Coronary artery (tissue), 2 donors: ENCODE results near the gene ZSWIM1.
"Not testable (repeated sequence)": the region's sequence is repeated elsewhere in the genome, so short reads cannot be mapped to it uniquely, and the experiment has no call there.

Experiments used
- DNase-seq: peaks from one replicate; pipeline ENCODE4 v3.0.0-alpha.2; 2017; ENCODE audit warnings: low spot score
- H3K27ac ChIP-seq, 2 donors: fragments of 200-600 bp; sonication (generic); one replicate each; pipeline ENCODE4 v1.5.1; 2016 to 2019
- H3K4me3 ChIP-seq: fragments of 200-600 bp; sonication (generic); 2 replicates; pipeline ENCODE4 v1.5.1; 2016; ENCODE audit warnings: mild to moderate bottlenecking, moderate library complexity
- CTCF ChIP-seq: fragments of 200-600 bp; sonication (generic); IDR thresholded peaks from one replicate; pipeline ENCODE4 v1.5.1; 2019; ENCODE audit warnings: antibody characterized with exemption

ZSWIM1 gene

GRCh38 chr20:45866454-45866853, 14.6 kb upstream of the ZSWIM1 start:
- DNase-seq = no peak
- no peak overlapping the region for H3K4me3 ChIP-seq
- TF ChIP-seq CTCF = no peak
- H3K27ac ChIP-seq = no peak overlapping the region

- H3K27ac ChIP-seq = no peak overlapping the region
- no peak for DNase-seq
- TF ChIP-seq CTCF = no peak
Observed at GRCh38 chr20:45867136-45867818, 13.8 kb upstream of the ZSWIM1 start.

GRCh38 chr20:45867819-45868176, 13.2 kb upstream of the ZSWIM1 start:
- no peak for TF ChIP-seq CTCF
- Histone ChIP-seq H3K27ac (no peak overlapping the region), H3K4me3 (no peak overlapping the region)
- DNase-seq = no peak

More at GRCh38 chr20:45867136-45867818, 13.8 kb upstream of the ZSWIM1 start:
- H3K4me3 ChIP-seq = no peak overlapping the region

- Histone ChIP-seq H3K4me3 (no peak overlapping the region), H3K27ac (no peak overlapping the region)
- no peak for DNase-seq
- no peak for TF ChIP-seq CTCF
Observed at GRCh38 chr20:45872626-45873025, 8.4 kb upstream of the ZSWIM1 start.

- no peak overlapping the region for H3K4me3 ChIP-seq
- no peak for TF ChIP-seq CTCF
- DNase-seq = no peak
- no peak overlapping the region for H3K27ac ChIP-seq
Observed at GRCh38 chr20:45873409-45874103, 7.5 kb upstream of the ZSWIM1 start.

GRCh38 chr20:45874104-45874481, 6.9 kb upstream of the ZSWIM1 start:
- not testable (repeated sequence) for H3K4me3 ChIP-seq, H3K27ac ChIP-seq, DNase-seq

GRCh38 chr20:45874576-45874975, 6.5 kb upstream of the ZSWIM1 start:
- H3K4me3 ChIP-seq = no peak overlapping the region
- no peak overlapping the region for H3K27ac ChIP-seq
- DNase-seq = no peak
- no peak for TF ChIP-seq CTCF
